Urinary bladder (tissue), 4 donors: Measurements from ENCODE around the gene MLPH. TPM values are rescaled to one million over a fixed set of nuclear protein-coding genes. Genes with fewer than 3 reads are reported as not detected.

Experiments
- DNase-seq: peaks from one replicate; pipeline ENCODE4 v3.0.0-alpha.2; 2015; ENCODE audit errors: extremely low spot score
- H3K27ac ChIP-seq: one replicate; pipeline ENCODE4 v1.5.1; 2013; ENCODE audit warnings: low read depth, mild to moderate bottlenecking, moderate library complexity
- H3K36me3 ChIP-seq: one replicate; pipeline ENCODE4 v1.6.1; 2013; ENCODE audit warnings: mild to moderate bottlenecking, moderate library complexity; ENCODE audit not compliant: insufficient read depth
- H3K4me1 ChIP-seq: one replicate; pipeline ENCODE4 v1.6.1; 2013; ENCODE audit warnings: mild to moderate bottlenecking, moderate library complexity; ENCODE audit not compliant: insufficient read depth
- H3K4me3 ChIP-seq: one replicate; pipeline ENCODE4 v1.5.1; 2013; ENCODE audit warnings: low read depth, low read length
- WGBS: extraction: QIAGEN DNeasy Blood & Tissue Kit; methylation state at CpG from one replicate; pipeline ENCODE4 v1.1.7; 2013; 5-methylcytosine and 5-hydroxymethylcytosine counted together
- polyA plus RNA-seq: library from polyadenylated mRNA; stranded (reverse); fragments of 200-250 nt; gene quantifications from one replicate; pipeline ENCODE4 v1.2.3, GENCODE V29; 2013
- total RNA-seq: library from RNA; depleted of rRNA; stranded (reverse); fragments of >200 nt; gene quantifications from one replicate; pipeline ENCODE4 v1.2.3, GENCODE V29; 2014
- donor health status: healthy with polysubstance abuse.
- donor health status: healthy.

MLPH gene
- total and polyA plus RNA-seq, 2 donors: 11.7 to 14.2 TPM

- 86% methylated on average over 8 of the region's 8 CpGs for WGBS
- H3K27ac ChIP-seq: no peak overlapping the region
- DNase-seq: no peak
- H3K4me1 ChIP-seq: no peaks in the 10 kb centered on the region
- no peak overlapping the region for H3K4me3 ChIP-seq
- H3K36me3 ChIP-seq: no peaks in the 10 kb centered on the region
Observed at GRCh38 chr2:237549216-237549615, 62.2 kb downstream of the MLPH start.

- Histone ChIP-seq H3K27ac (no peak overlapping the region), H3K36me3 (no peaks in the 10 kb centered on the region), H3K4me3 (no peak overlapping the region), H3K4me1 (no peaks in the 10 kb centered on the region)
- DNase-seq: no peak
- 78% methylated on average over 17 of the region's 17 CpGs for WGBS
Observed at GRCh38 chr2:237549643-237550415, 62.8 kb downstream of the MLPH start.

- no peak for DNase-seq
- 94% methylated on average over 16 of the region's 16 CpGs for WGBS
- no peaks in the 10 kb centered on the region for H3K4me1 ChIP-seq
- H3K27ac ChIP-seq: no peak overlapping the region
- H3K36me3 ChIP-seq: no peaks in the 10 kb centered on the region
- no peak overlapping the region for H3K4me3 ChIP-seq
Observed at GRCh38 chr2:237551071-237551574, 64.1 kb downstream of the MLPH start.

DNA sequence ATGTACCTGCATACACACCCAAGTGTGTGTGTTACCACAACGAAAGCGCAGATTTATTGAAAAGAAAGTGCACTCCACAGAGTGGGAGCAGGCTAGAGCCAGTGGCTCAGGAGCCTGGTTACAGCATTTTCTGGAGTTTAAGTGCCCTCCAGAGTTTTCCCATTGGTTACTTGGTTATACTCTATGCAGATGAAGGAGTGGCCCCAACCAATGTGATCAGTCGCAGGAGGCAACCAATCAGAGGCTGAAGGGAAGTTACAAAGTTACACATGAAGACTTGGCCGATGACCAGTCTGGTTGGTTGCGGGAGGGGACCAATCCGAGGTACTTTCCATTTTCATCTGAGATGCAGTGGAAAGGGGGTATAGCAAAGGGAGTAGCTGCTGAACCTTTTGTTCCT lies 65.9 kb downstream of the MLPH start:
- 80% methylated on average over 6 of the region's 6 CpGs for WGBS
- H3K4me3 ChIP-seq: no peak overlapping the region
- no peak for DNase-seq
- H3K4me1 ChIP-seq: no peaks in the 10 kb centered on the region
- no peaks in the 10 kb centered on the region for H3K36me3 ChIP-seq
- H3K27ac ChIP-seq: no peak overlapping the region

GRCh38 chr2:237553948-237554347 lies 66.9 kb downstream of the MLPH start:
- WGBS: 80% methylated on average over 7 of the region's 7 CpGs
- Histone ChIP-seq H3K4me3 (no peak overlapping the region), H3K4me1 (no peaks in the 10 kb centered on the region), H3K27ac (no peak overlapping the region), H3K36me3 (no peaks in the 10 kb centered on the region)
- DNase-seq: no peak

GRCh38 chr2:237555560-237555959 lies 68.5 kb downstream of the MLPH start:
- Histone ChIP-seq H3K4me3 (no peak overlapping the region), H3K27ac (no peak overlapping the region), H3K4me1 (no peaks in the 10 kb centered on the region), H3K36me3 (no peaks in the 10 kb centered on the region)
- WGBS: 99% methylated on average over 1 of the region's 1 CpG
- DNase-seq: no peak

- 41% methylated on average over 11 of the region's 11 CpGs for WGBS
- Histone ChIP-seq H3K4me1 (no peaks in the 10 kb centered on the region), H3K36me3 (no peaks in the 10 kb centered on the region), H3K4me3 (no peak overlapping the region), H3K27ac (no peak overlapping the region)
- no peak for DNase-seq
Observed at GRCh38 chr2:237556773-237557632, 70.0 kb downstream of the MLPH start.

DNA sequence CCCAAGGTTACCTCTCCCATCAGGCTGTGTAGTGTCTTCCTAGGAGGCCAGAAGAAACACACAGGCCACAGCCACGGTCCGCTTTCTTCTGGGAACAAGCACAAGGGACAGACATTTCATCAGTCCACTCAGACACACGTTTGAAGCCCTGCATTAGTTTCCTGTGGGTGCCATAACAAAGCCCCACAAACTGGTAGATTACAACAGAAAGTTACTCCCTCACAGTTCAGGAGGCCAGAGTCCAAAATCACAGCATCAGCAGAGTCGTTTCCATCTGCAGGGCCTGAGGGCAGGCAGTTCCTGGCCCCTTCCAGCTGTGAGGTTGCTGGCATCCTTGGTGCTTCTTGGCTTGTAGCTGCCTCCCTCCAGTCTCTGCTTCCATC lies 70.6 kb downstream of the MLPH start:
- Histone ChIP-seq H3K27ac (no peak overlapping the region), H3K36me3 (no peaks in the 10 kb centered on the region), H3K4me1 (no peaks in the 10 kb centered on the region), H3K4me3 (no peak overlapping the region)
- 73% methylated on average over 4 of the region's 4 CpGs for WGBS
- no peak for DNase-seq

DNA sequence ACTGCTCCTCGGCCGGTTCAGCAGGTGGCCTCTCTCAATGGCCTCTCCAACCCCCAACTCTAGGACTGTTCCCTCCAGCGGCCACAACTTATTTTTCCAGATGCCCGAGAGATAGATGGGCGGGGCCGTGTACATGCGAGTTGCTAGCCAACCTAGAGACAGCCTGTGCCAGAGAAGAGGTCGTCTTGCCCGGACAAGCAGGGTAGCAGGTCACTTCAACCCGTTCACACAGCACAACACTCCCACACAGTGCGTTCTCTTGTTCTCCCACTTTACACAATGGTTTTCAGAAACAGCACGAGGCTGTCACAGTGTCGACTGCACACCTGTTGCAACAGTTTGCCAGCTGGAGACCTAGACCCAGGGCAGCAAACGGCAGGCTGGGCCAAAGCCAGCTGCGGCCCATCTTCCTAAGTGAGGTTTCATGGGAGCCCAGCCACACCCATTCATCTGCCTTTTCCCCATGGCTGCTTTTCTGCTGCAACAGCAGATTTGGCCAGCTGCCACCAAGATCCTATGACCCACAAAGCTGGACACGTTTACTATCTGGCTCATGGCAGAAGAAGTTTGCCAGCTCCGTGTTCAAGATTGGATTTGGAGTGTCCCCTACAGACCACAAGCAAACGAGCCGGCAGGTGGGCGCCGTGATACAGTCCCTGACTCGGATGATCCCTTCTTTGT lies 72.0 kb downstream of the MLPH start:
- H3K4me3 ChIP-seq: no peak overlapping the region
- H3K27ac ChIP-seq: no peak overlapping the region
- 51% methylated on average over 22 of the region's 22 CpGs for WGBS
- no peaks in the 10 kb centered on the region for H3K36me3 ChIP-seq
- DNase-seq: no peak
- H3K4me1 ChIP-seq: no peaks in the 10 kb centered on the region

GRCh38 chr2:237561221-237561620 lies 74.2 kb downstream of the MLPH start:
- H3K4me3 ChIP-seq: no peak overlapping the region
- H3K36me3 ChIP-seq: no peaks in the 10 kb centered on the region
- no peak overlapping the region for H3K27ac ChIP-seq
- 91% methylated on average over 7 of the region's 7 CpGs for WGBS
- DNase-seq: no peak
- no peaks in the 10 kb centered on the region for H3K4me1 ChIP-seq

DNA sequence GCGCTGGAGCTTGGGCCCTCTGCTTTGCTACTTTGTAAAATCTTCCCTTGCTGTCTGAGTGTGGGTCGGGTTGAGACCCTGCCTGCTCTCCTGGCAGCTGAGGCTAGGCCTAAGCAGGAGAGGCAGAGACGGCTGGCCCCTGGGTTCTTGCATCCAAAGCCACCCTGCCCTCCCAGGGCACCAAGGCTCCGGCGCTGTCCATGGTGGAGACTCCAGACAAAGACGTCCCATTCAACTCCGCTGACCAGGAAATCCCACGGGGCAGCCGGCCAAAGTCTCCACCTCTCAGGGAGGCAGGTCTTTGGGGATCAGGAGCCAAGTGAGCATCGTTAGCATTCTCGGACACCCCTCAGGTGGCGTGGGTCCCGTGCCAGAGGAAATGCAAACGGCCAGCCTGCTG lies 76.8 kb downstream of the MLPH start:
- 26% methylated on average over 14 of the region's 14 CpGs for WGBS
- H3K4me1 ChIP-seq: no peaks in the 10 kb centered on the region
- DNase-seq: no peak
- no peak overlapping the region for H3K4me3 ChIP-seq
- no peak overlapping the region for H3K27ac ChIP-seq
- no peaks in the 10 kb centered on the region for H3K36me3 ChIP-seq

GRCh38 chr2:237564526-237565131 lies 77.6 kb downstream of the MLPH start:
- Histone ChIP-seq H3K4me1 (no peaks in the 10 kb centered on the region), H3K27ac (no peak overlapping the region), H3K36me3 (no peaks in the 10 kb centered on the region), H3K4me3 (no peak overlapping the region)
- WGBS: 72% methylated on average over 14 of the region's 14 CpGs
- DNase-seq: no peak

DNA sequence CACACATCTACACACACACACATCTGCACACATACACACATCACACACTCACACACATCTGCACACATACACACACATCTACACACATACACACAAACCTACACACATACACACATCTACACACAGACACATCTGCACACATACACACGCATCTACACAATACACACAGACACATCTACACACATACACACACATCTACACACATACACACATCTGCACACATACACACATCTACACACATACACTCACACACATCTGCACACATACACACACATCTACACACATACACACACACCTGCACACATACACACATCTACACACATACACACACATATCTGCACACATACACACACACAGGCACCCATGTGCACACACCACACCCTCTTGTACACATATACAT lies 78.9 kb downstream of the MLPH start:
- no peaks in the 10 kb centered on the region for H3K4me1 ChIP-seq
- no peak for DNase-seq
- H3K36me3 ChIP-seq: no peaks in the 10 kb centered on the region
- no peak overlapping the region for H3K4me3 ChIP-seq
- H3K27ac ChIP-seq: no peak overlapping the region
- 97% methylated on average over 1 of the region's 1 CpG for WGBS
